ENCODE results near the gene SH3RF2. TPM values are rescaled to one million over a fixed set of nuclear protein-coding genes. Genes with fewer than 3 reads are reported as not detected.
A peak's percentile ranks its signal among the peaks of the same experiment; 100 is the strongest.

The SH3RF2 gene
- total RNA-seq, 4 donors from 2014 or later = 19.2 to 97.1 (median 39.1) TPM

- in situ Hi-C loops (cut with MboI; ENCODE audit: low sequenced_read_pairs in 4 of 4) (no loop called here), intact Hi-C loops (cut with DNase I; ENCODE audit: low total_unique reads) (loop anchor here (5.0 kb wide), 1 partner anchor 141 kb away; no protein-coding TSS in a partner anchor)
- TF ChIP-seq POLR2A (IDR thresholded peaks at IDR 0.05) (no peak), CTCF (IDR thresholded peaks at IDR 0.05 in 4 of 5, conservative IDR thresholded peaks at IDR 0.05 in 1 of 5) (no peak)
- no peak for DNase-seq
- Histone ChIP-seq H3K9me3 (no peaks in the 10 kb centered on the region), H3K27ac (no peak overlapping the region), H3K27me3 (no peaks in the 10 kb centered on the region), H3K4me3 (no peak overlapping the region), H3K36me3 (no peaks in the 10 kb centered on the region), H3K4me1 (no peaks in the 10 kb centered on the region)
- ATAC-seq = no peak
Measured at GRCh38 chr5:145906401-145906800, 30.0 kb upstream of the SH3RF2 start.

DNA sequence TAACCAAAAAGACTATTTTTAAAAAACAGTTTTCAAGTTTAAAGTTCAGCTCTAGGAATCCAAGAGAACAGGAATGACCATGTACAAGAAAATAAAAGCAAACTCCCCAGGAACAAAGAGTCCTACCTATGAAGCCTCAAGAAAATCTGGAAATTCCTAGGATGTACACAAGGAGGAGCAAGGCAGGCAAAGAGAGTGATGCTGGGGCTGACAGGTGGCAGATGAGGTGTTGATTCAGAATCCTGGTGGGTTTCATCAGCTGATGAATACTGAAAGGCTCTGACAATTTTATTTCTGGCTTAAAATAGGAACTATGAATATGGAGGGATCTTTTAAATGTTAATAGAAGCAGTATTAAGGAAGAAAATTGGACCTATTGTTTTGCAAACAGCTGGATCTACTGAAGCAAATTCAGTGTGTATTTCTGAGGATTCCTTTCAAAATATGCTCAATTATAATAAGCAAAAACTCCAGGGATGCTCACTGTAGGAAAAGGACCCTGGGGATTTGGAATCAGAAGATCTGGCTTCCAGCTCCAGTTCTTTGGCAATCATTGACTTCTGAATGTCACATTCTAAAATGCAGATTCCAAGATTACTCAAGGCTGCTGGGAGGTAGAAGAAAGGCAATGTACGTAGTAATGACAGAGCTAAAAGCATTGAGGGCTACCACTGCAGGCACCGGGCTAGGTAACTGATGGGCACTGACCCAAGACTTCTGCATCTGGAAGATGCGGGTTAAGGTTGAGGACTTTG, 28.0 kb upstream of the SH3RF2 start:
- DNase-seq (no peak), ATAC-seq (no peak)
- H3K36me3 ChIP-seq = no peaks in the 10 kb centered on the region
- intact Hi-C loops (cut with DNase I; ENCODE audit: low total_unique reads) (loop anchor here (5.0 kb wide), 1 partner anchor 139 kb away; no protein-coding TSS in a partner anchor), in situ Hi-C loops (cut with MboI; ENCODE audit: low sequenced_read_pairs in 4 of 4) (no loop called here)
- H3K4me1 ChIP-seq = no peaks in the 10 kb centered on the region
- H3K27me3 ChIP-seq = no peaks in the 10 kb centered on the region
- TF ChIP-seq CTCF (IDR thresholded peaks at IDR 0.05 in 4 of 5, conservative IDR thresholded peaks at IDR 0.05 in 1 of 5) (peak in 1 of 5 experiments; percentile 19), POLR2A (IDR thresholded peaks at IDR 0.05) (no peak)
- no peak overlapping the region for H3K27ac ChIP-seq
- H3K9me3 ChIP-seq = no peaks in the 10 kb centered on the region
- no peak overlapping the region for H3K4me3 ChIP-seq

DNA sequence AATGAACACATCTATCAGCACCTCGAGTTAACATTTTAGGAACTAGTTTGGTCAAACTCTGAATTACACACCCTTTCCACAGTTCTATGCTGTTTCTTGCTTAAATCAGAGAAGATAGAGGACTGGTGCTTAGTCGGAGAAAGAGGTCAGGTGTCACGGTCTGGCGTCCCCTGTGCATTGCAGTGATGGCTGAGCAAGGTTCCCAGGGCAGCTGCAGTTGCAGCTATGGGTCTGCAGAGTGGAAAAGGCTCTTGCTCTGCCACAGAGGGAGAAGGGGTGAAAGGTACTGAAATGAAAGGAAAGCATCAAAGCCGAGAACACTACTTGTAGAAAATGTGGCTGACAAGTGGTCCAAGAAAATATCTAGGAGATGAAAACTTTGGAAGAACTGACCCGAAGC, 25.2 kb upstream of the SH3RF2 start:
- H3K36me3 ChIP-seq = no peaks in the 10 kb centered on the region
- H3K4me3 ChIP-seq = no peak overlapping the region
- intact Hi-C loops (cut with DNase I; ENCODE audit: low total_unique reads) (no loop called here), in situ Hi-C loops (cut with MboI; ENCODE audit: low sequenced_read_pairs in 4 of 4) (loop anchor here in 1 of 4 donors (10.0 kb wide), 1 partner anchor 144 kb away; no protein-coding TSS in a partner anchor)
- no peak overlapping the region for H3K27ac ChIP-seq
- no peaks in the 10 kb centered on the region for H3K4me1 ChIP-seq
- DNase-seq (no peak), ATAC-seq (no peak)
- no peaks in the 10 kb centered on the region for H3K9me3 ChIP-seq
- H3K27me3 ChIP-seq = no peaks in the 10 kb centered on the region
- no peak for TF ChIP-seq POLR2A (IDR thresholded peaks at IDR 0.05)
- no peak for TF ChIP-seq CTCF (IDR thresholded peaks at IDR 0.05 in 4 of 5, conservative IDR thresholded peaks at IDR 0.05 in 1 of 5)

- Histone ChIP-seq H3K4me3 (no peak overlapping the region), H3K27me3 (no peaks in the 10 kb centered on the region), H3K4me1 (no peaks in the 10 kb centered on the region), H3K9me3 (no peaks in the 10 kb centered on the region), H3K27ac (no peak overlapping the region), H3K36me3 (no peaks in the 10 kb centered on the region)
- in situ Hi-C loops (cut with MboI; ENCODE audit: low sequenced_read_pairs in 4 of 4) (loop anchor here in 1 of 4 donors (10.0 kb wide), 1 partner anchor 143 kb away; no protein-coding TSS in a partner anchor), intact Hi-C loops (cut with DNase I; ENCODE audit: low total_unique reads) (no loop called here)
- TF ChIP-seq CTCF (IDR thresholded peaks at IDR 0.05 in 4 of 5, conservative IDR thresholded peaks at IDR 0.05 in 1 of 5) = no peak
- TF ChIP-seq POLR2A (IDR thresholded peaks at IDR 0.05) = no peak
- no peak for DNase-seq
- no peak for ATAC-seq
Measured at GRCh38 chr5:145912019-145912418, 24.4 kb upstream of the SH3RF2 start.
